GM18867 (cell line): Measurements from ENCODE around the gene XPO4.

Experiments
- ATAC-seq: cut with Tn5 transposase; IDR thresholded peaks from one replicate; pipeline ENCODE4 v1.9.1; 2021; ENCODE audit warnings: mild to moderate bottlenecking, moderate library complexity; ENCODE audit not compliant: unreplicated experiment

XPO4 gene

DNA sequence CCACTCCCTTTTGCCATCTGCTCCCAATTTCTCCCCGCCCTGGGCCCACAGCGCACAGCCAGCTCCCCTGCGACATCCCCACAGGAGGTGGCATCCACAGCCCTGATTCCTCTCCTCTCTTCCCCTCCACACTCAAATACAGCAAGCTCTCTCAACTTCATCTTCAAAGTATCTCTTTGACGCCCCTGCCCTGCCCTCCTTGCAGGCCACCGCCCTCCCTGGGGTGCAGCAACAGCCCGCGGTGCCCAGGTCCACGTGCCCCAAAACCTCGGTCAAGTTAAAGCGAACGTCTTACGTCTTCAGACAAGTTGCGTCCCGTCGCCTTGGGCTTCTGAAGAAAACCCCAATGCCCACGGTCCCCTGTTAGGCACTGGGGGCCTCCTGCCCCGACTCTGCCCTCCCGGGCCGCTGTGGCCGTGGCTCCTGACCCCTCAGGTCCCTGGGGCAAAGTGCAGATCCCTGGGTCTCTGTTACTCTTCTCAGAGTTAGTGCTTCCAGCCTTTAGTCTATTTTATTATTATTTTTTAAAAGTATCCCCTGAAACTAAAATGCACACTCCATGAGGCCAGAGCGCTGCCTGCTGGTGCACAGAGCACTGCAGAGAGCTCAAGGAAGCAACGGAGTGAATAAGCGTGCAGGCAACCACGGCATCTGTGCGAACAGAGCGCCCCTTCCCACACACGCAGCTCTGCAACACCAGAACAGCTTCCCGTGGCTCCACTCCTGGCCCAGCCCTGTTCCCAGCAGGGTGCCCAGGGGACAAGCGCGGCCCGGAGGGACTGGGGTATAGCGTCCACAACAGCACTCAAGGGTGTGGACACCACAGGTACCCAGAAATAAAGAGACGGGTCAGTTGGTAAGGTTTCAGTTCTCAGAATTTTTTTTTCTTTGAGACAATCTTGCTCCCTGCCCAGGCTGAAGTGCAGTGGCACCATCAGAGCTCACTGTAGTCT lies 172.6 kb downstream of the XPO4 start:
- no peak for ATAC-seq

DNA sequence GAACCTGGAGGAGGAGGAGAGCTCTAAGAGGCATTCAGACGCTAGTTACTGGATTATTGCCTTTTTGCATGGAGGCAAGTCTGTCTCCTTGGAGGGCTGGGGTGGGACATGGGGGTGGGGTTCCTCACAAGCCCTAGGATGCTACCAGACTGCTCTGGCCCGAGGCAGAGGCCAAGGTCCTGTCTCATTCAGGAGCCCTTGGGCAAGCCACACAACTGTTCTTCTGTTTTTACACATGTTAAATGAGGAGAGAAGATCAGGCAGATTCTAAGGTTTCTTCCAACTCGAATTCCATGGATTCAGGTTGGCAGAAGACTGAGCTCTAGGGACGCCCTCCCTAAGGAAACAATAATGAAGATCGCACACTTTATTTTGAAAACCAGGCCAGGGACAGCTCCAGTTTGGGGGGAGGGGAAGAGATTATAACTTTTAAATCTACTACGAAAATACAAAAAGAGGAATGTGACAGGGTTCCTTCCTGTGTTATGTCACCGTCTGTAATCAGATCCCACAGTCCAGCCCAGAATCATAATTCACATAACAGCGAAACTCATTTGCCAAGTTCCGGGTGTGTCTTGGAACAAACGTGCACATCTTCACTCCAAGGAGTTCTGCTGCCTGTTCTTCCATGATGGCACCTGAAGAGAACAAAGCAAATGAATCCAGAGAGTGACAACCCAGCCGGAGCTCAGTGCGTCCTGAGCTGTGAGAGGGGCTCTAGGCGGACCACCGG lies 173.8 kb downstream of the XPO4 start:
- ATAC-seq = no peak

DNA sequence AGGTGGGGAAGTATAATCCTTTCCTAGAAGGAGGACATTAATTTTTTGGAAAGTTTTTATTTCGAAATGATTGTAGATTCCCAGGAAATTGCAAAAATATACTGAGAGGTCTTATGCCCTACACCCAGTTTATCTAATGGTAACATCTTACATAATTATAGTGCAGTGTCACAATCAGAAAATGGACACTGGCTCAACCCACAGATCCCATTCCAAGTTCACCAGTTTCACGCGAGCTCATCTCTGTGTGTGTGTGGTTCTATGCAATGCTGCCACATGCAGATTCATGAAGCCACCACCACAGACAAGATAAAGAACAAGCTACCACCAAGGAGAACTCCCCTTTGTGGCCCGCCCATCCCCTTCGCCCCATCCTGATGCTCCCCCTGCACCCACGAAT lies 174.7 kb downstream of the XPO4 start:
- ATAC-seq = no peak
